B cell (primary cell): Measurements from ENCODE around the gene SDK1.

Source experiments
- CTCF ChIP-seq: fragments of 200-600 bp; IDR thresholded peaks from one replicate; pipeline ENCODE4 v1.8.0; 2022; ENCODE audit warnings: antibody characterized with exemption, mild to moderate bottlenecking
- EZH2 ChIP-seq: IDR thresholded peaks from 2 replicates; pipeline ENCODE4 v1.6.1; 2012; ENCODE audit warnings: borderline replicate concordance, low read depth, mild to moderate bottlenecking, moderate library complexity, low read length; ENCODE audit not compliant: insufficient read depth, poor library complexity, severe bottlenecking

- TF ChIP-seq CTCF, result no peak
- no peak for TF ChIP-seq EZH2
Measured at GRCh38 chr7:4037308-4037707, 736.3 kb downstream of the SDK1 start.
